Fibroblast of mammary gland (primary cell): ENCODE data around the gene ALG8.

Source experiments
- DNase-seq: peaks from one replicate; pipeline ENCODE4 v3.0.0-alpha.2; 2010; ENCODE audit warnings: low read depth
- H3K4me3 ChIP-seq: 2 replicates; pipeline ENCODE4 v1.5.1; 2011; ENCODE audit warnings: low read depth, mild to moderate bottlenecking, low read length, moderate library complexity; ENCODE audit not compliant: control insufficient read depth
- CTCF ChIP-seq: conservative IDR thresholded peaks from 2 replicates; pipeline ENCODE4 v1.5.1; 2011; ENCODE audit warnings: low read depth, low read length, inconsistent platforms; ENCODE audit not compliant: control insufficient read depth, insufficient read depth

ALG8 gene

GRCh38 chr11:78083021-78083420 is 56.4 kb downstream of the ALG8 start:
- TF ChIP-seq CTCF: no peak
- H3K4me3 ChIP-seq: no peak overlapping the region

GRCh38 chr11:78082146-78082545 is 57.3 kb downstream of the ALG8 start:
- H3K4me3 ChIP-seq: no peak overlapping the region
- no peak for TF ChIP-seq CTCF
- DNase-seq: no peak

More at GRCh38 chr11:78083021-78083420, 56.4 kb downstream of the ALG8 start:
- DNase-seq: no peak

GRCh38 chr11:78081583-78081982 is 57.8 kb downstream of the ALG8 start:
- TF ChIP-seq CTCF: no peak
- DNase-seq: no peak
- no peak overlapping the region for H3K4me3 ChIP-seq

- H3K4me3 ChIP-seq: no peak overlapping the region
- peak; percentile 15 for DNase-seq
- no peak for TF ChIP-seq CTCF
Measured at GRCh38 chr11:78080818-78081495, 58.5 kb downstream of the ALG8 start.

GRCh38 chr11:78080084-78080817 is 59.2 kb downstream of the ALG8 start:
- no peak for TF ChIP-seq CTCF
- H3K4me3 ChIP-seq: peak overlapping the region; percentile 93
- DNase-seq: no peak

- TF ChIP-seq CTCF: no peak
- peak within 1 kb of the TSS; percentile 93 for H3K4me3 ChIP-seq
- peak; percentile 82 for DNase-seq
Measured at GRCh38 chr11:78079232-78080083, 60.0 kb downstream of the ALG8 start, which contains the start of gene NDUFC2. Gene NDUFC2 (minus strand): TSS chr11:78079862. CDS start chr11:78079744, 118 bp downstream.
